Hepatocyte (in vitro differentiated cells): ENCODE data around the gene MEIS1. TPM values are rescaled to one million over a fixed set of nuclear protein-coding genes. Genes with fewer than 3 reads are reported as not detected.

Experiments used
- DNase-seq: peaks from one replicate; pipeline ENCODE4 v3.0.0-alpha.2; 2016; ENCODE audit warnings: low spot score
- H2AFZ ChIP-seq: fragments of 200-600 bp; sonication (generic); 2 replicates; pipeline ENCODE4 v1.6.0; 2016; ENCODE audit warnings: antibody characterized with exemption, mild to moderate bottlenecking
- H3K27ac ChIP-seq: fragments of 200-600 bp; sonication (generic); 2 replicates; pipeline ENCODE4 v1.5.1; 2016; ENCODE audit warnings: mild to moderate bottlenecking
- H3K27me3 ChIP-seq: fragments of 200-600 bp; sonication (generic); 2 replicates; pipeline ENCODE4 v1.6.1; 2016
- H3K36me3 ChIP-seq: fragments of 200-600 bp; sonication (generic); replicated peaks from 2 replicates; pipeline ENCODE4 v1.5.1; 2016; ENCODE audit warnings: low read depth; ENCODE audit not compliant: insufficient read depth
- H3K4me1 ChIP-seq: fragments of 200-600 bp; sonication (generic); 2 replicates; pipeline ENCODE4 v1.5.1; 2016; ENCODE audit warnings: mild to moderate bottlenecking, moderate library complexity; ENCODE audit not compliant: insufficient read depth
- H3K4me2 ChIP-seq: fragments of 200-600 bp; sonication (generic); 2 replicates; pipeline ENCODE4 v1.6.0; 2016
- H3K4me3 ChIP-seq: fragments of 200-600 bp; sonication (generic); 2 replicates; pipeline ENCODE4 v1.5.1; 2016; ENCODE audit warnings: mild to moderate bottlenecking
- H3K79me2 ChIP-seq: fragments of 200-600 bp; sonication (generic); 2 replicates; pipeline ENCODE4 v1.6.0; 2017; ENCODE audit warnings: mild to moderate bottlenecking
- H3K9me2 ChIP-seq: fragments of 200-600 bp; sonication (generic); replicated peaks from 2 replicates; pipeline ENCODE4 v1.6.0; 2017; ENCODE audit warnings: mild to moderate bottlenecking; ENCODE audit not compliant: insufficient read depth
- H3K9me3 ChIP-seq: fragments of 200-600 bp; sonication (generic); 2 replicates; pipeline ENCODE4 v1.5.1; 2016; ENCODE audit warnings: low read depth, mild to moderate bottlenecking
- H4K20me1 ChIP-seq: fragments of 200-600 bp; sonication (generic); 2 replicates; pipeline ENCODE4 v1.6.0; 2016; ENCODE audit warnings: mild to moderate bottlenecking; ENCODE audit not compliant: insufficient read depth, poor library complexity, severe bottlenecking
- EZH2 ChIP-seq: fragments of 200-600 bp; sonication (generic); IDR thresholded peaks from 2 replicates; pipeline ENCODE4 v1.6.1; 2016; ENCODE audit warnings: antibody characterized with exemption, mild to moderate bottlenecking, borderline replicate concordance
- EZH2phosphoT487 ChIP-seq: fragments of 200-600 bp; sonication (generic); IDR thresholded peaks from one replicate; pipeline ENCODE4 v1.6.1; 2018; ENCODE audit warnings: antibody characterized with exemption, mild to moderate bottlenecking, low read depth, moderate library complexity; ENCODE audit not compliant: unreplicated experiment, severe bottlenecking
- WGBS: methylation state at CpG from one replicate; pipeline ENCODE4 v1.1.6; 2016; ENCODE audit warnings: low lambda C conversion rate; ENCODE audit errors: missing lambda C conversion rate; 5-methylcytosine and 5-hydroxymethylcytosine counted together
- polyA plus RNA-seq: library from polyadenylated mRNA; unstranded; fragments of >200 nt; fragmentation: Nextera tagmentation; extraction: Ambion mirVana; gene quantifications from 2 replicates; pipeline ENCODE4 v1.2.1, GENCODE V29; 2016
- total RNA-seq: library from RNA; depleted of rRNA; stranded (reverse); fragments of >200 nt; gene quantifications from 2 replicates; pipeline ENCODE4 v1.2.3, GENCODE V29; 2014
- TF ChIP-seq, protein P1 (sequence below): fragments of 200-600 bp; sonication (generic); IDR thresholded peaks from 2 replicates; pipeline ENCODE4 v1.5.1; 2016; ENCODE audit warnings: antibody characterized with exemption, mild to moderate bottlenecking; ENCODE audit not compliant: poor library complexity

Gene MEIS1
- total and polyA plus RNA-seq, 2 experiments from 2014 or later, result 29.6 to 35.5 TPM

DNA sequence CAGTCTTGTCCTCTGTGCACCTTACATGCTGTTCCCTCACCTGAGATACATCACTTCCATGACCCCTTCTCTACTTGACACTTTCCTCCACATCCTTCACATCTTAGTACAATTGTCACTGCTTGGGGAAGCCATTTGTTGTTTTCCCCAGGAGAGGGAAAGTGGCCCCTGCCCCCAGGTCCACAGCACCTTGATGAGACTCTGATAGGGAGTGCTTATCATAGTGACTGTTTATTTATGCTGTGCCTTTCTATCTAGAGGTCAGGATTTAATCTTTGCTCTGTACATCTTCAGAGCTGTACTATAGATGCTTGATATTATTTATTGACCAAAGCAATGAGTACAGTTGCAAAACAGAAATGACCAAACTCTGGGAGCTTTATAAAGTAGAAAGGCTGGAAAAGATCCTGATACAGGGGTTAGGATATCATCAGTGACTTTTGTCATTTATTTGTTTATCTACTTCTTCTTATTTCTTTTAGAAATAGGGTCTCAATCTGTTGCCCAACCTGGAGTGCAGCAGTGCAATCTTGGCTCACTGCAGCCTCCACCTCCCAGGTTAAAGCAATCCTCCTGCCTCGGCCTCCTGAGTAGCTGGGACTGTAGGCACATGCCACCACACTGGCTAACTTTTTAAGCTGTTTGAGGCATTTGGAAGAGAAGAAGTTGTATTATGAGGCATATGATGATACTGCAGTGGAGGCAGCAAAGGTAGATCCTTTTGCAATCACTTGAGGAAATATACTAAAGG lies 94.2 kb downstream of the MEIS1 start:
- Histone ChIP-seq H3K9me2 (no peaks in the 10 kb centered on the region), H3K4me2 (no peak overlapping the region), H3K9me3 (no peaks in the 10 kb centered on the region), H3K27me3 (no peaks in the 10 kb centered on the region), H2AFZ (no peak overlapping the region), H3K79me2 (peaks cover 10% of the 10 kb centered on the region), H3K4me3 (no peak overlapping the region), H3K4me1 (peaks cover 4% of the 10 kb centered on the region), H3K27ac (no peak overlapping the region), H3K36me3 (no peaks in the 10 kb centered on the region), H4K20me1 (peaks cover 2% of the 10 kb centered on the region)
- WGBS, result 91% methylated on average over 1 of the region's 1 CpG
- TF ChIP-seq EZH2 (no peak), EZH2phosphoT487 (no peak)
- DNase-seq, result no peak

DNA sequence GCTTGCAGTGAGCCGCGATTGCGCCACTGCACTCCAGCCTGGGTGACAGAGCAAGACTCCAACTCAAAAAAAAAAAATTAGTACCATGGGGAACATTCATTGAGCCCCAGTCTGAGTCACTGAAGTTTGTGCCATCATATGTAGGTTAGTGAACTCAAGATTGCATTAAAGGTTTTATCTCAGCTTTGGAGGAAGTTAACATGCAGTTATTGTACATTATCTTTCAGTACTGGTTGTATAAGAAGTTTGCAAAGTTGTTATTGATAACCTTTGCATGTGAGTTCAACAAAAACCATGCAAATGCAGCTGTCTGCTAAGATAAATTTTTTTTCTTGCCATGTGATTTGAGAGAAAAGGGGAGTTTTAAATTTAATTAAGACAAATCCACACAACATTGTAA lies 95.7 kb downstream of the MEIS1 start:
- no peaks in the 10 kb centered on the region for H3K27me3 ChIP-seq
- H3K36me3 ChIP-seq, result no peaks in the 10 kb centered on the region
- WGBS, result 94% methylated on average over 3 of the region's 3 CpGs
- H3K79me2 ChIP-seq, result peaks cover 7% of the 10 kb centered on the region
- H3K4me2 ChIP-seq, result no peak overlapping the region
- no peaks in the 10 kb centered on the region for H3K9me2 ChIP-seq
- no peaks in the 10 kb centered on the region for H4K20me1 ChIP-seq
- H3K27ac ChIP-seq, result no peak overlapping the region
- H3K4me1 ChIP-seq, result peaks cover 14% of the 10 kb centered on the region
- no peaks in the 10 kb centered on the region for H3K9me3 ChIP-seq
- no peak for DNase-seq
- H3K4me3 ChIP-seq, result no peak overlapping the region
- H2AFZ ChIP-seq, result no peak overlapping the region
- TF ChIP-seq, protein P1, sequence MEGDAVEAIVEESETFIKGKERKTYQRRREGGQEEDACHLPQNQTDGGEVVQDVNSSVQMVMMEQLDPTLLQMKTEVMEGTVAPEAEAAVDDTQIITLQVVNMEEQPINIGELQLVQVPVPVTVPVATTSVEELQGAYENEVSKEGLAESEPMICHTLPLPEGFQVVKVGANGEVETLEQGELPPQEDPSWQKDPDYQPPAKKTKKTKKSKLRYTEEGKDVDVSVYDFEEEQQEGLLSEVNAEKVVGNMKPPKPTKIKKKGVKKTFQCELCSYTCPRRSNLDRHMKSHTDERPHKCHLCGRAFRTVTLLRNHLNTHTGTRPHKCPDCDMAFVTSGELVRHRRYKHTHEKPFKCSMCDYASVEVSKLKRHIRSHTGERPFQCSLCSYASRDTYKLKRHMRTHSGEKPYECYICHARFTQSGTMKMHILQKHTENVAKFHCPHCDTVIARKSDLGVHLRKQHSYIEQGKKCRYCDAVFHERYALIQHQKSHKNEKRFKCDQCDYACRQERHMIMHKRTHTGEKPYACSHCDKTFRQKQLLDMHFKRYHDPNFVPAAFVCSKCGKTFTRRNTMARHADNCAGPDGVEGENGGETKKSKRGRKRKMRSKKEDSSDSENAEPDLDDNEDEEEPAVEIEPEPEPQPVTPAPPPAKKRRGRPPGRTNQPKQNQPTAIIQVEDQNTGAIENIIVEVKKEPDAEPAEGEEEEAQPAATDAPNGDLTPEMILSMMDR, result no peak
- TF ChIP-seq EZH2, result no peak
- no peak for TF ChIP-seq EZH2phosphoT487

DNA sequence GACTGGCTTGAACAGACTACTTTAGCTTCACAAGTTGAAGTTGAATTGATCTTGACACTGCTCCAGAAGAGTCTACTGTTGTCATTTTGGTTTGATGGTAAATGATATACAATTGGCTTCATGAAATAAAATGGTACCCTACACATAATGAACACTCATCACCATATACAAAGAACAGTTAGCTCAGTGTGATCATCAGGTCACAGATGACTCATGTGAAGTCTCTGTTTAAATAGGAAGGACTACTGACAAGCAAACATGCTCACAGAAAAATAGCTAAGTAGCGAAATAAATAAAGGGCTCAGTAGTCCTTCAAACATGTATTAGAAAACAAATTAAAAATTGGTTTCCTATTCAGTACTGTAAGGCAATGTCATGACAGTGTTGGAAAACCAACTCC lies 96.2 kb downstream of the MEIS1 start:
- Histone ChIP-seq H3K4me3 (no peak overlapping the region), H3K36me3 (no peaks in the 10 kb centered on the region), H2AFZ (no peak overlapping the region), H3K27me3 (no peaks in the 10 kb centered on the region), H3K79me2 (peaks cover 7% of the 10 kb centered on the region), H3K9me3 (no peaks in the 10 kb centered on the region), H3K4me2 (no peak overlapping the region), H4K20me1 (no peaks in the 10 kb centered on the region), H3K4me1 (peaks cover 17% of the 10 kb centered on the region), H3K9me2 (no peaks in the 10 kb centered on the region), H3K27ac (no peak overlapping the region)
- DNase-seq, result no peak
- TF ChIP-seq, protein P1, result no peak
- no peak for TF ChIP-seq EZH2
- no peak for TF ChIP-seq EZH2phosphoT487
- WGBS, result 97% methylated on average over 1 of the region's 1 CpG

DNA sequence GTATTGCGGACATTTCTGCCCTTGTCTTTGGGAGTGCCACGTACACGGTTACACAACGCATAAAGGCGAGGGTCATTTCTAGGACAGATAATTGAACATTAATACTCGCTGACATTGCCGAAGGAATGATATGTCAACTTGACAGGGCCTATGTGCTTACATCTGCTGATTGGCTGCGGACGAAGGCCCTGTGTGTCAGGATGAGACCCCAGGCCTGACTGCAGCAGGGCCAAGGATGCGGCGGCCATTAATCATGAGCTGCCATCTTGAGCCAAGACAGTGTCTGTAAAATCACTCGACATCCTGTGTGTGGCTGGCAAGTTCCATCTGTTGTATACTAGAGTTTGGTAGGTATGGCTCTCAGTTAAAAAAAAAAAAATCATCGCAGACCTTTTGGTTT lies 96.6 kb downstream of the MEIS1 start:
- Histone ChIP-seq H3K4me1 (peaks cover 21% of the 10 kb centered on the region), H3K27me3 (no peaks in the 10 kb centered on the region), H2AFZ (no peak overlapping the region), H3K9me3 (no peaks in the 10 kb centered on the region), H3K4me3 (no peak overlapping the region), H3K79me2 (peaks cover 10% of the 10 kb centered on the region), H3K27ac (no peak overlapping the region), H4K20me1 (peaks cover 2% of the 10 kb centered on the region), H3K4me2 (no peak overlapping the region), H3K9me2 (no peaks in the 10 kb centered on the region), H3K36me3 (no peaks in the 10 kb centered on the region)
- no peak for TF ChIP-seq EZH2
- no peak for DNase-seq
- WGBS, result 91% methylated on average over 13 of the region's 13 CpGs
